ENCODE data around the gene PDK1.

DNA sequence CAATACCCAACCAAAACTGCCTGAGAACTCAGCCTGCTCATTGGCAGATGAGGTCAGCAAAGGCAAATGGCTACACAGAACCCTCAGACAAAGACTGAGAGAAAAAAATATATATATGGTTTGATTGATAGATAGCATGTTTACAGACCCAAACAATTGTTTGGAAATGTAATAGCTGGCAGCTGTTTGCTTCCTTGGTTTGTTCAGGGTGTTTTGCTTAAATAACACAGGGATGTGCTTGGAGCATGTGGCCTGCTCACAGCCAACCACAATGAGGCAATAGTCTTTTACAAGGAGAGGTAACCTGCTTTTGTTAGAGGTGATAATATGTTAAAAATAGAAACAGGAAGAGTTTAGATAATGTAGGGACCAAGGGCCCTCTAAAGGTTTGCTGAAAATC lies 84.5 kb downstream of the PDK1 start:
- TF ChIP-seq EZH2 (IDR thresholded peaks at IDR 0.05; ENCODE audit: low read depth), result no peak
- TF ChIP-seq, protein P1, sequence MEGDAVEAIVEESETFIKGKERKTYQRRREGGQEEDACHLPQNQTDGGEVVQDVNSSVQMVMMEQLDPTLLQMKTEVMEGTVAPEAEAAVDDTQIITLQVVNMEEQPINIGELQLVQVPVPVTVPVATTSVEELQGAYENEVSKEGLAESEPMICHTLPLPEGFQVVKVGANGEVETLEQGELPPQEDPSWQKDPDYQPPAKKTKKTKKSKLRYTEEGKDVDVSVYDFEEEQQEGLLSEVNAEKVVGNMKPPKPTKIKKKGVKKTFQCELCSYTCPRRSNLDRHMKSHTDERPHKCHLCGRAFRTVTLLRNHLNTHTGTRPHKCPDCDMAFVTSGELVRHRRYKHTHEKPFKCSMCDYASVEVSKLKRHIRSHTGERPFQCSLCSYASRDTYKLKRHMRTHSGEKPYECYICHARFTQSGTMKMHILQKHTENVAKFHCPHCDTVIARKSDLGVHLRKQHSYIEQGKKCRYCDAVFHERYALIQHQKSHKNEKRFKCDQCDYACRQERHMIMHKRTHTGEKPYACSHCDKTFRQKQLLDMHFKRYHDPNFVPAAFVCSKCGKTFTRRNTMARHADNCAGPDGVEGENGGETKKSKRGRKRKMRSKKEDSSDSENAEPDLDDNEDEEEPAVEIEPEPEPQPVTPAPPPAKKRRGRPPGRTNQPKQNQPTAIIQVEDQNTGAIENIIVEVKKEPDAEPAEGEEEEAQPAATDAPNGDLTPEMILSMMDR (conservative IDR thresholded peaks at IDR 0.05), result no peak
